ENCODE data around the gene KCNE2. TPM values are rescaled to one million over a fixed set of nuclear protein-coding genes. Genes with fewer than 3 reads are reported as not detected.

KCNE2 gene
- total RNA-seq, 3 donors from 2014 or later, result 0.66 TPM; not detected in 2

DNA sequence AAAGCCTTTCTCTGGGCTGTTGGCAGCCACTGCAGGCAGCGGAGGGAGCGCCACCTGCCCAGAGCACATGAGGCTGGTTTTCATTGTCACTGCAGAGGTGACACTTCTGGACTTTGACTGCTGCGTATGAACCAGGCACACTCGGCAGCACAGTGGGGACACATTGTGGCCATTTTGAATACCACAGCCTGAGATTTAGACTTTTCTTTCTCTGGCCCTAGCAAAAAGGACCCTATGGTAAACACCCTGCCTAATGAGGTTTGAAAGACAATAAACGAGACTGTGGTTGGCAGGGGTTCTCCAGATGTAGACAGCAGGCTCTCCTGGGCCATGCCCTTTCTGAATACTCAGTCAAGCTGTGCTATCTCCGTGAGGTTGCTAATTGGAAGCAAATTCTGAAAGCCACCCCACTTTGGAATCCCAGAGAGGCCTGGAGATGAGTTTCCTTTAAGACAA is 12.0 kb upstream of the KCNE2 start:
- Histone ChIP-seq H3K9me3 (no peaks in the 10 kb centered on the region), H3K36me3 (no peaks in the 10 kb centered on the region), H3K27me3 (no peaks in the 10 kb centered on the region), H3K4me1 (no peaks in the 10 kb centered on the region), H3K4me3 (no peak overlapping the region), H3K27ac (no peak overlapping the region)
- intact Hi-C loops (cut with DNase I; ENCODE audit: low total_unique reads), result no loop called here
- peak in 1 of 2 donors; percentile 44 for DNase-seq (ENCODE audit: low spot score in 2 of 2)
- TF ChIP-seq, protein P1, sequence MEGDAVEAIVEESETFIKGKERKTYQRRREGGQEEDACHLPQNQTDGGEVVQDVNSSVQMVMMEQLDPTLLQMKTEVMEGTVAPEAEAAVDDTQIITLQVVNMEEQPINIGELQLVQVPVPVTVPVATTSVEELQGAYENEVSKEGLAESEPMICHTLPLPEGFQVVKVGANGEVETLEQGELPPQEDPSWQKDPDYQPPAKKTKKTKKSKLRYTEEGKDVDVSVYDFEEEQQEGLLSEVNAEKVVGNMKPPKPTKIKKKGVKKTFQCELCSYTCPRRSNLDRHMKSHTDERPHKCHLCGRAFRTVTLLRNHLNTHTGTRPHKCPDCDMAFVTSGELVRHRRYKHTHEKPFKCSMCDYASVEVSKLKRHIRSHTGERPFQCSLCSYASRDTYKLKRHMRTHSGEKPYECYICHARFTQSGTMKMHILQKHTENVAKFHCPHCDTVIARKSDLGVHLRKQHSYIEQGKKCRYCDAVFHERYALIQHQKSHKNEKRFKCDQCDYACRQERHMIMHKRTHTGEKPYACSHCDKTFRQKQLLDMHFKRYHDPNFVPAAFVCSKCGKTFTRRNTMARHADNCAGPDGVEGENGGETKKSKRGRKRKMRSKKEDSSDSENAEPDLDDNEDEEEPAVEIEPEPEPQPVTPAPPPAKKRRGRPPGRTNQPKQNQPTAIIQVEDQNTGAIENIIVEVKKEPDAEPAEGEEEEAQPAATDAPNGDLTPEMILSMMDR (IDR thresholded peaks at IDR 0.05), result peak in 2 of 3 donors; percentile 71 to 74
- TF ChIP-seq POLR2A (IDR thresholded peaks at IDR 0.05), result no peak
- TF ChIP-seq POLR2AphosphoS5 (IDR thresholded peaks at IDR 0.05), result peak in 1 of 3 donors; percentile 50

DNA sequence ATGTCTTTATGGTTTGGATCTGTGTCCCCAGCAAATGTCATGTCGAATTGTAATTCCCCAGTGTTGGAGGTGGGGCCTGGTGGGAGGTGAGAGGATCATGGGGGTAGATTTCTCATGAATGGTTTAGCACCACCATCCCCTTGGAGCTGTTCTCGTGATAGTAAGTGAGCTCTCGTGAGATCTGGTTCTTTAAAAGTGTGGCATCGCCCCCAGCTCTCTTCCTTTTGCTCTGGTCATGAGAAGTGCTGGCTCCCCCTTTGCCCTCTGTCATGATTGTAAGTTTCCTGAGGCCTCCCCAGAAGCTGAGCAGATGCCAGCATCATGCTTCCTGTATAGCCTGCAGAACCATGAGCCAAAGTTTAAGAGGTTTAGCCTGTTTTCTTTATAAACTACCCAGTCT is 11.2 kb upstream of the KCNE2 start:
- intact Hi-C loops (cut with DNase I; ENCODE audit: low total_unique reads), result no loop called here
- H3K27ac ChIP-seq, result no peak overlapping the region
- TF ChIP-seq POLR2A (IDR thresholded peaks at IDR 0.05), result no peak
- TF ChIP-seq POLR2AphosphoS5 (IDR thresholded peaks at IDR 0.05), result no peak
- TF ChIP-seq, protein P1 (IDR thresholded peaks at IDR 0.05), result no peak

DNA sequence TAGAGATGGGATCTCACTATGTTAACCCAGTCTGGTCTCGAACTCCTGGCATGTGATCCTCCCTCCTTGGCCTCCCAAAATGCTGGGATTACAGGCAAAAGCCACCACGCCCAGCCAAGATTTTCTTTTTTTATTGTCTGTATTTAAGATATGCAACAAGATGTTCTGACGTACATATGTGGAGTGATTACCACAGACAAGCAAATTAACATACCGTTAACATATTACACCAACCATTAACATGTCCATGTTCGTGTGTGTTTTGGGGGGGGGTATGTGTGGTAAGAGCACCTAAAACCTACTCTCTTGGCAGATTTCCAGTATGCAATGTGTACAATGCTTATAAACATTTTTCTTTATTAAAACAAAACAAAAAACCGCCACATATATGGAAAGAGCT is 10.6 kb upstream of the KCNE2 start:
- Histone ChIP-seq H3K4me3 (no peak overlapping the region), H3K4me1 (no peaks in the 10 kb centered on the region), H3K27me3 (no peaks in the 10 kb centered on the region), H3K27ac (no peak overlapping the region), H3K9me3 (no peaks in the 10 kb centered on the region), H3K36me3 (no peaks in the 10 kb centered on the region)
- no peak for DNase-seq (ENCODE audit: low spot score in 2 of 2)
- TF ChIP-seq POLR2A (IDR thresholded peaks at IDR 0.05), result no peak
- TF ChIP-seq, protein P1 (IDR thresholded peaks at IDR 0.05), result no peak
- TF ChIP-seq POLR2AphosphoS5 (IDR thresholded peaks at IDR 0.05), result no peak
- intact Hi-C loops (cut with DNase I; ENCODE audit: low total_unique reads), result no loop called here

More for the DNA sequence above, 11.2 kb upstream of the KCNE2 start:
- DNase-seq (ENCODE audit: low spot score in 2 of 2), result no peak
- H3K4me3 ChIP-seq, result no peak overlapping the region
- no peaks in the 10 kb centered on the region for H3K9me3 ChIP-seq
- H3K36me3 ChIP-seq, result no peaks in the 10 kb centered on the region
- no peaks in the 10 kb centered on the region for H3K27me3 ChIP-seq
- H3K4me1 ChIP-seq, result no peaks in the 10 kb centered on the region

DNA sequence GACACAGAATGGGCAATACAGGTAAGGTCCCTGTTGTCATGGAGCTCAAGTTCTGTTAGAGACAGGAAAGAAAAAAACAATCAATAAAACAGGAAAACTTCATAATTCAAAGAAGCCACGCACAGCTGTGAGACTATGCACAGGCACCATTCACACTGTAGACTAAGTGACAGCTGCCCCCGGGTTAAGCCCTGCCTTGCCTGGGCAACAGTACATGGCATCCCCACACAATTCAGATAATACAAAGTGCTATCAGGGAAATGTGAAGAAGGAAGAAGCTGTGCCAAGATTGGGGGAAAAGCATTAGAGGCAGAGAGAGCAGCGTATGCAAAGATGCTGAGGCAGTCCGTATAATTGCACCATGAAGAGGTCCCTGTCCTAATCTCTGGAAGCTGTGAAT is 9.0 kb upstream of the KCNE2 start:
- Histone ChIP-seq H3K27me3 (no peaks in the 10 kb centered on the region), H3K9me3 (no peaks in the 10 kb centered on the region), H3K36me3 (no peaks in the 10 kb centered on the region), H3K27ac (no peak overlapping the region), H3K4me3 (no peak overlapping the region), H3K4me1 (no peaks in the 10 kb centered on the region)
- DNase-seq (ENCODE audit: low spot score in 2 of 2), result no peak
- intact Hi-C loops (cut with DNase I; ENCODE audit: low total_unique reads), result no loop called here
- TF ChIP-seq POLR2A (IDR thresholded peaks at IDR 0.05) (no peak), POLR2AphosphoS5 (IDR thresholded peaks at IDR 0.05) (no peak)
- TF ChIP-seq, protein P1 (IDR thresholded peaks at IDR 0.05), result no peak

DNA sequence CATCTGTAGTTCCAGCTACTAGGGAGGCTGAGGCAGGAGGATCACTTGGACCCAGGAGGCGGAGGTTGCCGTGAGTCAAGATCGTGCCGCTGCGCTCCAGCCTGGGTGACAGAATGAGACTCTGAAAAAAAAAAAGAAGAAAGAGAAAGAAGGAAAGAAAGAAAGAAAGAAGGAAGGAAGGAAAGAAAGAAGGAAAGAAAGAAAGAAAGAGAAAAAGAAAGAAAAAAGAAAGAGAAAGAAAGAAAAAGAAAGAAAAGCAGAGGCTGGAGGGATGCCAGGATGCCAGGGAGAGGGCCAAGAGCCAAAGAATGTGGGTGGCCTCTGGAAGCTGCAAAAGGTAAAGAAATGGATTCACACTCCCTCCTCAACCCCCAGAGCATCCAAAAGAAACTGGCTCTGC is 8.2 kb upstream of the KCNE2 start:
- H3K27ac ChIP-seq, result no peak overlapping the region
- intact Hi-C loops (cut with DNase I; ENCODE audit: low total_unique reads), result no loop called here

More for the DNA sequence above, 8.2 kb upstream of the KCNE2 start:
- H3K4me3 ChIP-seq, result no peak overlapping the region
- TF ChIP-seq, protein P1 (IDR thresholded peaks at IDR 0.05), result no peak
- TF ChIP-seq POLR2AphosphoS5 (IDR thresholded peaks at IDR 0.05) (no peak), POLR2A (IDR thresholded peaks at IDR 0.05) (no peak)
- H3K9me3 ChIP-seq, result no peaks in the 10 kb centered on the region
- no peaks in the 10 kb centered on the region for H3K27me3 ChIP-seq
- H3K4me1 ChIP-seq, result no peaks in the 10 kb centered on the region
- H3K36me3 ChIP-seq, result no peaks in the 10 kb centered on the region
- no peak for DNase-seq (ENCODE audit: low spot score in 2 of 2)

All from breast epithelium (tissue), 4 donors.